ENCODE measurements around the gene HEATR5A. TPM values are rescaled to one million over a fixed set of nuclear protein-coding genes. Genes with fewer than 3 reads are reported as not detected.

HEATR5A gene
- total and polyA plus RNA-seq, 2 of the 13 experiments (the other 11 are each of a cell fraction or from before 2014, with no cell fraction given), result 36.4 to 105 TPM

GRCh38 chr14:31280132-31280870 is 140.0 kb downstream of the HEATR5A start (continued):
- TF ChIP-seq TFDP2 (CRISPR knock-in tag; IDR thresholded peaks at IDR 0.05) (peak; percentile 83), U2AF1 (optimal IDR thresholded peaks at IDR 0.05; ENCODE audit: low read depth, low read length) (no peak), ZNF354B (CRISPR knock-in tag; IDR thresholded peaks at IDR 0.05) (no peak), REXO4 (CRISPR knock-in tag; IDR thresholded peaks at IDR 0.05; ENCODE audit: borderline replicate concordance) (no peak), ZNF263 (CRISPR knock-in tag; IDR thresholded peaks at IDR 0.05) (no peak), TAF1 (CRISPR knock-in tag; IDR thresholded peaks at IDR 0.05) (no peak), CC2D1A (CRISPR knock-in tag; IDR thresholded peaks at IDR 0.05) (no peak), ZNF781 (CRISPR knock-in tag; IDR thresholded peaks at IDR 0.05; ENCODE audit: borderline replicate concordance, not compliant biosample characterization) (peak; percentile 86), SAFB2 (CRISPR knock-in tag; IDR thresholded peaks at IDR 0.05; ENCODE audit: borderline replicate concordance, low read depth) (no peak), ZBTB3 (CRISPR knock-in tag; IDR thresholded peaks at IDR 0.05; ENCODE audit: borderline replicate concordance, low read depth) (0 out of 2 replicates have a peak, but pooled peaks have one; percentile 18), NFRKB (IDR thresholded peaks at IDR 0.05) (no peak), ZNF225 (CRISPR knock-in tag; IDR thresholded peaks at IDR 0.05) (no peak), PHF5A (CRISPR knock-in tag; IDR thresholded peaks at IDR 0.05; ENCODE audit: low read depth, unreplicated experiment) (no peak), HNRNPK (IDR thresholded peaks at IDR 0.05; ENCODE audit: low read depth, low read length, poor library complexity, severe bottlenecking) (no peak), TARDBP (CRISPR knock-in tag; IDR thresholded peaks at IDR 0.05) (peak; percentile 81; the same call in 1 of the 2 replicates), BATF2 (CRISPR knock-in tag; IDR thresholded peaks at IDR 0.05) (no peak), KMT2A (CRISPR knock-in tag; IDR thresholded peaks at IDR 0.05) (peak; percentile 50; the same call in 1 of the 2 replicates), MIER2 (CRISPR knock-in tag; IDR thresholded peaks at IDR 0.05) (peak; percentile 61), HNRNPH1 (optimal IDR thresholded peaks at IDR 0.05; ENCODE audit: low read depth, low read length) (no peak), PRDM15 (CRISPR knock-in tag; IDR thresholded peaks at IDR 0.05) (peak; percentile 2; the same call in 1 of the 2 replicates), NR2C2 (CRISPR knock-in tag; IDR thresholded peaks at IDR 0.05; ENCODE audit: borderline replicate concordance) (peak; percentile 5; the same call in 1 of the 2 replicates), HDAC6 (IDR thresholded peaks at IDR 0.05; ENCODE audit: low read depth, low read length) (no peak), KDM2A (CRISPR knock-in tag; IDR thresholded peaks at IDR 0.05; ENCODE audit: borderline replicate concordance, low read depth) (no peak), NCOR1 (IDR thresholded peaks at IDR 0.05; ENCODE audit: borderline replicate concordance, low read length) (no peak), ZC3H13 (CRISPR knock-in tag; IDR thresholded peaks at IDR 0.05) (no peak)
